CD4-positive, alpha-beta memory T cell (primary cell): Measurements from ENCODE around the gene SND1. TPM values are rescaled to one million over a fixed set of nuclear protein-coding genes. Genes with fewer than 3 reads are reported as not detected.

Experiments
- CTCF ChIA-PET: fragments of 350-600 bp; sonication (Branson Sonifier 250); formaldehyde crosslinking; loops from one replicate; lab custom pipeline; 2021; ENCODE audit warnings: inconsistent platforms; ENCODE audit not compliant: partially characterized antibody; lab: Charles Lee
- POLR2A ChIA-PET: fragments of 350-600 bp; sonication (Branson Sonifier 250); formaldehyde crosslinking; loops from one replicate; lab custom pipeline; 2021; ENCODE audit not compliant: partially characterized antibody; lab: Charles Lee
- DNase-seq, 5 donors: peaks; one replicate each; pipeline versions ENCODE4 v3.0.0 to v3.0.0-alpha.2; 2020 to 2022; ENCODE audit warnings: mixed read lengths in 1 of 5
- H3K27ac ChIP-seq: one replicate; pipeline ENCODE4 v1.7.0; 2013; ENCODE audit warnings: low read depth, low read length
- H3K27me3 ChIP-seq: 2 replicates; pipeline ENCODE4 v1.7.0; 2013; ENCODE audit warnings: mild to moderate bottlenecking, low read length, moderate library complexity; ENCODE audit not compliant: insufficient read depth
- H3K36me3 ChIP-seq: 2 replicates; pipeline ENCODE4 v1.7.0; 2013; ENCODE audit warnings: mild to moderate bottlenecking, low read length, moderate library complexity; ENCODE audit not compliant: insufficient read depth
- H3K4me1 ChIP-seq: 2 replicates; pipeline ENCODE4 v1.7.0; 2013; ENCODE audit warnings: mild to moderate bottlenecking, low read length, moderate library complexity; ENCODE audit not compliant: insufficient read depth
- H3K4me3 ChIP-seq, 2 donors: one replicate each; pipeline ENCODE4 v1.7.0; 2013; ENCODE audit warnings: low read length in 2 of 2, mild to moderate bottlenecking in 1 of 2
- H3K9me3 ChIP-seq, 2 donors: one replicate each; pipeline ENCODE4 v1.7.0; 2013; ENCODE audit warnings: low read length in 2 of 2, control low read depth in 1 of 2; ENCODE audit not compliant: control insufficient read depth in 1 of 2
- H3K27ac Mint-ChIP-seq, 7 donors: one replicate each; pipeline ENCODE4 v1.8.0; 2020 to 2021; ENCODE audit warnings: mixed read lengths in 7 of 7, mild to moderate bottlenecking in 6 of 7, inconsistent platforms in 3 of 7, moderate library complexity in 3 of 7
- H3K27me3 Mint-ChIP-seq, 2 donors: one replicate each; pipeline ENCODE4 v1.8.0; 2020 to 2021; ENCODE audit warnings: mixed read lengths in 2 of 2
- H3K36me3 Mint-ChIP-seq, 2 donors: one replicate each; pipeline ENCODE4 v1.8.0; 2020 to 2021; ENCODE audit warnings: mixed read lengths in 2 of 2, inconsistent platforms in 1 of 2, mild to moderate bottlenecking in 1 of 2
- H3K4me1 Mint-ChIP-seq, 4 donors: one replicate each; pipeline ENCODE4 v1.8.0; 2020 to 2021; ENCODE audit warnings: mixed read lengths in 4 of 4, mild to moderate bottlenecking in 1 of 4
- H3K4me3 Mint-ChIP-seq, 8 donors: one replicate each; pipeline ENCODE4 v1.8.0; 2020 to 2021; ENCODE audit warnings: mixed read lengths in 8 of 8, mild to moderate bottlenecking in 7 of 8, moderate library complexity in 6 of 8, inconsistent platforms in 3 of 8
- H3K9me3 Mint-ChIP-seq, 8 donors: one replicate each; pipeline ENCODE4 v1.8.0; 2020 to 2021; ENCODE audit warnings: mixed read lengths in 8 of 8, mild to moderate bottlenecking in 5 of 8, inconsistent platforms in 3 of 8, moderate library complexity in 1 of 8
- intact Hi-C: fragments of 100-400 bp; cut with micrococcal nuclease; formaldehyde crosslinking; loops from one replicate; pipeline ENCODE4 v1.15.1; 2023
- polyA plus RNA-seq, 2 donors: library from polyadenylated mRNA; unstranded; fragments of 300-500 nt; fragmentation: Illumina TruSeq; gene quantifications; one replicate each; pipeline ENCODE4 v1.2.3, GENCODE V29; 2021
- total RNA-seq, 2 experiments: library from RNA; stranded (reverse); gene quantifications; one replicate each; pipeline ENCODE4 v1.2.3, GENCODE V29; 2021

The SND1 gene
- total and polyA plus RNA-seq, 4 experiments from 2014 or later: 119 to 223 (median 171) TPM

DNA sequence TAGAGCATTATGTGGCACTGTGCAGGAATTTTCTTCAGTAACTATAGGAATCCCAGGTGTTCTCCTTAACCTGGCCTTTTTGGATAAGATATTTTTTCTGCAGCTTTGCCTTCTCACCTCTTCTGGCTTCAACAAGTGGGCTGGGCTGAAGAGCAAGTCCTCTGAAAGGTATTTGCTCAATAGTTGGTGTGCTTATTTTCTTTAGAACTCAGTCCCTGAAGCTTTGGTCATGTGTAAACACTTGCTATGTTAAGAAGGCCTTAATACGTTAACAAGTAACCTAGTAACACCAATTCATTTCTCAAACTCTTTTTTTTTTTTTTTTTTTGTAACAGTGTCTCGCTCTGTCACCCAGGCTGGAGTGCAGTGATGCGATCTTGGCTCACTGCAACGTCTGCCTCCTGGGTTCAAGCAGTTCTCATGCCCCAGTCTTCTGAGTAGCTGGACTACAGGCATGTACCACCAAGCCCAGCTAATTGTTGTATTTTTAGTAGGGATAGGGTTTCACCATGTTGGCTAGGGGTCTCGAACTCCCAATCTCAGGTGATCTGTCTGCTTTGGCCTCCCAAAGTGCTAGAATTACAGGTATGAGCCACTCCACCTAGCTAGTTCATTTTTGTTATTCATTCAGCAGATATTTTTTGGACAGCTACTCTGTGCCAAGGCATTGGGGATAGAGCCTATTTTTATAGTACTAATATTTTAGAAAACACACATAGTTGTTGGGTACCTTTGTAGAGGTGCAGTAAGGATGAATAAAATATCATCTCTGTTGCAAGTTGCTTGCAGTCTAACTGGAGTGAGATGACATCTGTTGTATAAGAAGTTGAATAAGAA lies 164.6 kb downstream of the SND1 start:
- no peak overlapping the region for H3K4me3 Mint-ChIP-seq
- POLR2A ChIA-PET: interaction anchor here (1.0 kb wide), 1 partner anchor 27 kb away, joined by 3 read pairs; no protein-coding TSS in a partner anchor
- H3K36me3 Mint-ChIP-seq: peaks cover 6 to 21% of the 10 kb centered on the region in 2 donors
- Histone ChIP-seq H3K36me3 (no peaks in the 10 kb centered on the region), H3K4me1 (peaks cover 21% of the 10 kb centered on the region), H3K27ac (no peak overlapping the region), H3K27me3 (no peaks in the 10 kb centered on the region), H3K9me3 (no peaks in the 10 kb centered on the region), H3K4me3 (no peak overlapping the region)
- H3K9me3 Mint-ChIP-seq: no peaks in the 10 kb centered on the region
- no peak overlapping the region for H3K27ac Mint-ChIP-seq
- intact Hi-C loops: no loop called here
- DNase-seq: no peak
- H3K27me3 Mint-ChIP-seq: no peaks in the 10 kb centered on the region
- CTCF ChIA-PET: interaction anchor here (0.6 to 0.7 kb wide), 3 partner anchors 25 to 319 kb away, joined by 3 read pairs; no protein-coding TSS in a partner anchor
- peaks cover 37 to 85% (median 63%) of the 10 kb centered on the region in 4 donors for H3K4me1 Mint-ChIP-seq

DNA sequence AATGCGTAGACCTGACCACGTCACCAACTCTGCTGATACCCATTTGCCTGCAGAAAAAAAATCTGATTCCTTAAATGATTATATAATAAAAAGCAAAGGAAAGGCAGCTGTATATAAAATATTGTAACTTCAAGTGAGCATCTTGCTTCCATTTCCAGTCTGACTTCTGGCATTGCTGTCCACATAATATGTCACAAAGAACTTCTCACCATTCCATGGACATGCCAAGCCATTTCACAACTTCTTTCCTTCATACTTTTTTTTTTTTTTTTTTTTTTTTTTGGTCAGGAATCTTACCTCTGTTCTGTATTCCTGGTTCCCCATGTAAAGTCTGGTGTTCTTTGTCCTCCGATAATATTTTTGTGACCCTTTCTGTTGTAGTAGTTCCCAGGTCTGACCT lies 165.5 kb downstream of the SND1 start:
- intact Hi-C loops: no loop called here

DNA sequence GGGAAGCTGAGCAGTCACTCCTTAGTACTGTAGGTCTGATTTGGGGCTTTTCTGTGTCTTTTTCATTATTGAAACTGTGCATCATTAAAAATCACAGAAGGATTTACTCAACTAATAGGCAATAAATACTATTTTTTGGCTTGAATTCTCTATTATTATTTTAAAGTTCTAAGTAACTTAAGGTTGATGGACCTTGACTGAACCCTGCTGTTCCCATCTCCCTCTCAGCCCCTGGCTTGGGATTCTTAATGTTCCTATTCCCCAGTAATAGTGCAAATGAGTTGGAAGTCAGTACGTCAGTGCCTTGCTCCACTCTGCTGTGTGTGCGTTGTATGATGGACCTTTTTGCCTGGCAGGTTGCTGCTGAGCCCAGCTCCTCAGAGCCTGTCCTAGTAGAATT lies 166.3 kb downstream of the SND1 start:
- no peak overlapping the region for H3K27ac ChIP-seq
- no peak overlapping the region for H3K4me3 ChIP-seq
- CTCF ChIA-PET: no interaction called here
- no peaks in the 10 kb centered on the region for H3K27me3 ChIP-seq
- intact Hi-C loops: no loop called here
- Mint-ChIP-seq H3K9me3 (no peaks in the 10 kb centered on the region), H3K4me3 (no peak overlapping the region), H3K27ac (no peak overlapping the region), H3K4me1 (peaks cover 39 to 76% (median 56%) of the 10 kb centered on the region in 4 donors), H3K27me3 (no peaks in the 10 kb centered on the region), H3K36me3 (peaks cover 0 to 8% of the 10 kb centered on the region in 2 donors)
- no peak for DNase-seq
- no peaks in the 10 kb centered on the region for H3K36me3 ChIP-seq
- H3K4me1 ChIP-seq: peaks cover 21% of the 10 kb centered on the region
- H3K9me3 ChIP-seq: no peaks in the 10 kb centered on the region
- POLR2A ChIA-PET: no interaction called here

More for the DNA sequence above, 165.5 kb downstream of the SND1 start:
- Histone ChIP-seq H3K9me3 (no peaks in the 10 kb centered on the region), H3K36me3 (no peaks in the 10 kb centered on the region), H3K4me1 (peaks cover 21% of the 10 kb centered on the region), H3K4me3 (no peak overlapping the region), H3K27ac (no peak overlapping the region), H3K27me3 (no peaks in the 10 kb centered on the region)
- peaks cover 3 to 15% of the 10 kb centered on the region in 2 donors for H3K36me3 Mint-ChIP-seq
- ChIA-PET POLR2A (no interaction called here), CTCF (interaction anchor here (0.7 kb wide), 1 partner anchor 318 kb away, joined by 3 read pairs; no protein-coding TSS in a partner anchor)
- no peak overlapping the region for H3K27ac Mint-ChIP-seq
- DNase-seq: no peak
- H3K27me3 Mint-ChIP-seq: no peaks in the 10 kb centered on the region
- no peaks in the 10 kb centered on the region for H3K9me3 Mint-ChIP-seq
- H3K4me1 Mint-ChIP-seq: peaks cover 37 to 77% (median 59%) of the 10 kb centered on the region in 4 donors
- no peak overlapping the region for H3K4me3 Mint-ChIP-seq

DNA sequence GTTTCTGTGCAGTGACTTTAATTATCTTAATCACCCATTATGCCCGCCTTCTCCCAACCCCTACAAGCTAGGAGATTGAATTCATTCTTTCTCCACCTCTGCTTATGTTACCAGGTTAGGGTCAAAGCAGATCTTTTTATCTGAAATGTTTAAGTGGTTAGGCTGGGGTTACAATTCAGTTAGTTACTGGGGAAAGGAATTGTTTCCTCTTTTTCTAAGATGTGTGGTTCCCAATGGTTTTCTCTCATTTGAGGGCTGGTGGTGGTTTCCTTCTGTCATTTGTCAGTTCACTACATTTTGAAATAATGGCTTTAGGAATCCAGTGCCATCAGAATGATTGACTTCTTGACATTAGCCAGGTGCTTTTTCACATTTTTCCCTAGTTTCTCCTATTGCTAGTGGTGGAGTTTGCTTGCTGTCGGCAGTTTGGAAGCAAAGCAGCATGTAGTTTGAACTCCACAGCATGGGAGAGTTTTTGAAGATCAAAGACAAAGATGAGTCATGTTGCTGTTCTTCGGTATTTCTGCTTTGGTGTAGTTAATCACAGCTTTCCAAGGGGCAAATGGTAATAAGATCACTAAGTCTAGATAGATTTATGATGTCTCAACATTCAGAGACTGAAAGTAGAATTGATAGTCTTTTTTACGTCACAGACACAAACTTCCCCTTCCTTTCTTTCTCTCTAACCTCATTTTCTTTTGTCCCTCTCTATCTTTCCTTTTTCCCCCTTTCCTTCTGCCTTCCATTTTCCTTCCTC lies 168.2 kb downstream of the SND1 start:
- peaks cover 0 to 3% of the 10 kb centered on the region in 2 donors for H3K36me3 Mint-ChIP-seq
- no peaks in the 10 kb centered on the region for H3K27me3 Mint-ChIP-seq
- H3K27ac Mint-ChIP-seq: peak overlapping the region in 1 of 7 donors; percentile 8
- peak overlapping the region in 2 of 8 donors; percentile 1 to 42 for H3K4me3 Mint-ChIP-seq
- peaks cover 21% of the 10 kb centered on the region for H3K4me1 ChIP-seq
- DNase-seq: no peak
- intact Hi-C loops: no loop called here
- no peaks in the 10 kb centered on the region for H3K36me3 ChIP-seq
- H3K4me3 ChIP-seq: no peak overlapping the region
- no peaks in the 10 kb centered on the region for H3K9me3 ChIP-seq
- POLR2A ChIA-PET: no interaction called here
- H3K27me3 ChIP-seq: no peaks in the 10 kb centered on the region
- no peaks in the 10 kb centered on the region for H3K9me3 Mint-ChIP-seq
- CTCF ChIA-PET: no interaction called here
- H3K4me1 Mint-ChIP-seq: peaks cover 39 to 70% (median 51%) of the 10 kb centered on the region in 4 donors
- no peak overlapping the region for H3K27ac ChIP-seq

DNA sequence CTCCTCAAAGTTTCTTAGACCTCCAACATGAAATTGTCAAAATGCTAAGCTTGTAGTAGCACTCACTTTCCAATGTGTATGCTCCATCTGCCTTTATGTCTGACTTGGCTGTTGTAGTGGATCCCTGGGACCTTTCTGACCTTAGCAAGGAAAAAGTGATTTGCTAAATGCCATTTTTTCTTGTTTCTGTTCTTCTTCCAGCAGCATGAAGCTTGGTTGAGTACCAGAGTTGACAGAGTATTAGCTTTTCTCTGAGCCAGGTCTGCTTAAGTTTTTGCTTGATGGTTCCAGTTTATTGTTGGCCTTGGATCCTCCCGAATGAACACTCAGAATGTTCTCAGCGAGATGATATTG lies 168.7 kb downstream of the SND1 start:
- peaks cover 39 to 64% (median 49%) of the 10 kb centered on the region in 4 donors for H3K4me1 Mint-ChIP-seq

DNA sequence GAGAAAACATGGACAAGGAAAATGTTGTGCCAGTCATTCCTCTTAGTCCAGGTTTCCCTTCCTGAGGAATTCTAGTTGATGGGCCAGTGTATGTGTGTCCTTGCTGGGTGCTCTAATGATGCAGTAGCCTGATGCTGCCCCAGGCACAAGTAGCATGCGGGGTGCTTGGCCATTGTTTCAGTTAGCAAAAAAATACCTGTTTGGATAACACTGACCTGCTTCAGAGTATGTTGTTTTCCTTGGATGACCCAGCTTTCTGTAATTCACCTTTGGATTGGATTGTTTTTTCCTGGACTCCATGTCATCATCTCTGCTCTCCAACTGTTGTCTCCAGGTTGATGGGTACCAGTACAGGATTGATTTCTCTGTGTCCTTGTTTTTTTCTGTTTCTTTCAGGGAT lies 169.2 kb downstream of the SND1 start:
- Mint-ChIP-seq H3K27me3 (no peaks in the 10 kb centered on the region), H3K36me3 (peaks cover 0 to 1% of the 10 kb centered on the region in 2 donors), H3K4me3 (no peak overlapping the region), H3K27ac (peak overlapping the region in 1 of 7 donors; percentile 44), H3K9me3 (no peaks in the 10 kb centered on the region), H3K4me1 (peaks cover 37 to 60% (median 48%) of the 10 kb centered on the region in 4 donors)
- no peak for DNase-seq
- POLR2A ChIA-PET: no interaction called here
- Histone ChIP-seq H3K4me1 (peaks cover 21% of the 10 kb centered on the region), H3K9me3 (no peaks in the 10 kb centered on the region), H3K27me3 (no peaks in the 10 kb centered on the region), H3K27ac (no peak overlapping the region), H3K4me3 (no peak overlapping the region), H3K36me3 (no peaks in the 10 kb centered on the region)
- CTCF ChIA-PET: no interaction called here
- intact Hi-C loops: no loop called here

More for the DNA sequence above, 168.7 kb downstream of the SND1 start:
- Mint-ChIP-seq H3K4me3 (peak overlapping the region in 1 of 8 donors; percentile 42), H3K36me3 (peaks cover 0 to 1% of the 10 kb centered on the region in 2 donors), H3K27me3 (no peaks in the 10 kb centered on the region), H3K9me3 (no peaks in the 10 kb centered on the region), H3K27ac (peak overlapping the region in 2 of 7 donors; percentile 5 to 8)
- Histone ChIP-seq H3K4me1 (peaks cover 21% of the 10 kb centered on the region), H3K36me3 (no peaks in the 10 kb centered on the region), H3K9me3 (no peaks in the 10 kb centered on the region), H3K27ac (no peak overlapping the region), H3K4me3 (no peak overlapping the region), H3K27me3 (no peaks in the 10 kb centered on the region)
- POLR2A ChIA-PET: no interaction called here
- no peak for DNase-seq
- CTCF ChIA-PET: no interaction called here
- intact Hi-C loops: no loop called here
